ENCODE measurements around the gene KIAA0319L.
A peak's percentile ranks its signal among the peaks of the same experiment; 100 is the strongest.
"Not testable (repeated sequence)": the region's sequence is repeated elsewhere in the genome, so short reads cannot be mapped to it uniquely, and the experiment has no call there.

KIAA0319L gene

GRCh38 chr1:35557118-35557610 lies at the start of gene KIAA0319L:
Gene KIAA0319L (minus strand): TSS chr1:35557403. CDS start chr1:35554491, 2,912 bp downstream.
- peak; percentile 29 to 71 for DNase-seq

- DNase-seq, result no peak
These were observed 48.6 kb upstream of the KIAA0319L start for GRCh38 chr1:35605867-35606182.

- DNase-seq, result no peak
These were observed 48.1 kb upstream of the KIAA0319L start for GRCh38 chr1:35605071-35605866.

GRCh38 chr1:35603941-35604340 lies 46.7 kb upstream of the KIAA0319L start:
- DNase-seq, result no peak

- DNase-seq, result no peak
These were observed 46.3 kb upstream of the KIAA0319L start for GRCh38 chr1:35603468-35603867.

GRCh38 chr1:35600593-35600992 lies 43.4 kb upstream of the KIAA0319L start:
- DNase-seq, result no peak

- DNase-seq, result no peak
These were observed 42.2 kb upstream of the KIAA0319L start for GRCh38 chr1:35599411-35599810.

GRCh38 chr1:35598895-35599294 lies 41.7 kb upstream of the KIAA0319L start:
- no peak for DNase-seq

- no peak for DNase-seq
These were observed 40.7 kb upstream of the KIAA0319L start for GRCh38 chr1:35597870-35598269.

- no peak for DNase-seq
These were observed 38.5 kb upstream of the KIAA0319L start for GRCh38 chr1:35595684-35596083.

GRCh38 chr1:35594005-35594760 lies 37.0 kb upstream of the KIAA0319L start:
- no peak for DNase-seq

GRCh38 chr1:35592991-35593769 lies 36.0 kb upstream of the KIAA0319L start:
- peak; percentile 56 to 78 for DNase-seq

- no peak for DNase-seq
These were observed 34.0 kb upstream of the KIAA0319L start for GRCh38 chr1:35591211-35591610.

- DNase-seq, result no peak
These were observed 33.4 kb upstream of the KIAA0319L start for GRCh38 chr1:35590476-35591040.

- DNase-seq, result no peak
These were observed 32.6 kb upstream of the KIAA0319L start for GRCh38 chr1:35589516-35590427.

GRCh38 chr1:35588197-35588910 lies 31.2 kb upstream of the KIAA0319L start:
- DNase-seq, result no peak

GRCh38 chr1:35587736-35588135 lies 30.5 kb upstream of the KIAA0319L start:
- DNase-seq, result no peak

- DNase-seq, result no peak
These were observed 29.6 kb upstream of the KIAA0319L start for GRCh38 chr1:35586808-35587207.

GRCh38 chr1:35585805-35586204 lies 28.6 kb upstream of the KIAA0319L start:
- not testable (repeated sequence) for DNase-seq

- DNase-seq, result no peak
These were observed 28.1 kb upstream of the KIAA0319L start for GRCh38 chr1:35585281-35585680.

- not testable (repeated sequence) for DNase-seq
These were observed 24.4 kb upstream of the KIAA0319L start for GRCh38 chr1:35581621-35582020.
